Endothelial cell of umbilical vein (primary cell): Measurements from ENCODE around the gene ATP8B3. TPM values are rescaled to one million over a fixed set of nuclear protein-coding genes. Genes with fewer than 3 reads are reported as not detected.

Source experiments
- BruUV-seq: library from RNA; stranded (reverse); fragments of 400-500 nt; replicated peaks from 2 replicates; lab custom pipeline; 2021; lab: Mats Ljungman, UMichigan
- CTCF ChIA-PET: fragments of 300-600, 350-600 bp; sonication (Branson Sonifier 250); formaldehyde crosslinking; loops from one replicate; lab custom pipeline; 2021; ENCODE audit warnings: antibody characterized with exemption, inconsistent platforms; lab: Charles Lee
- POLR2A ChIA-PET: fragments of 300-600, 350-600 bp; sonication (Branson Sonifier 250); formaldehyde crosslinking; loops from one replicate; lab custom pipeline; 2021; ENCODE audit warnings: antibody characterized with exemption, inconsistent platforms; lab: Charles Lee
- DNase-seq: peaks from one replicate; pipeline ENCODE4 v3.0.0-alpha.2; 2011; ENCODE audit warnings: low read depth, low spot score
- FAIRE-seq: peaks from 2 replicates; lab custom pipeline; 2011; peaks lifted over from hg19 to GRCh38; lab: Jason Lieb, UNC
- H2AFZ ChIP-seq: 2 replicates; pipeline ENCODE4 v1.6.0; 2012; ENCODE audit warnings: low read depth, low read length, control low read depth, inconsistent platforms
- H3K27ac ChIP-seq: 2 replicates; pipeline ENCODE4 v1.5.1; 2011; ENCODE audit warnings: low read depth, mild to moderate bottlenecking, control low read depth, low read length, moderate library complexity; ENCODE audit not compliant: insufficient read depth
- H3K27me3 ChIP-seq, 2 experiments: 2 replicates each; pipeline versions ENCODE4 v1.6.0 to v1.6.1; 2011; ENCODE audit warnings: low read length in 2 of 2, mixed read lengths in 1 of 2; ENCODE audit not compliant: control insufficient read depth in 2 of 2, insufficient read depth in 2 of 2
- H3K36me3 ChIP-seq, 2 experiments: 2 replicates in 1 of 2; 3 replicates in 1 of 2; pipeline ENCODE4 v1.5.1; 2011; ENCODE audit warnings: low read length in 2 of 2, mild to moderate bottlenecking in 1 of 2, moderate library complexity in 1 of 2; ENCODE audit not compliant: control insufficient read depth in 2 of 2, insufficient read depth in 2 of 2; ENCODE audit errors: extremely low read depth in 1 of 2
- H3K4me1 ChIP-seq: 3 replicates; pipeline ENCODE4 v1.5.1; 2011; ENCODE audit warnings: mild to moderate bottlenecking, low read length; ENCODE audit not compliant: control insufficient read depth, insufficient read depth; ENCODE audit errors: extremely low read depth
- H3K4me2 ChIP-seq: 2 replicates; pipeline ENCODE4 v1.6.1; 2011; ENCODE audit warnings: low read length, control low read depth, mixed read lengths; ENCODE audit not compliant: insufficient read depth
- H3K4me3 ChIP-seq, 3 experiments: fragments of 200-600 bp in 1 of 3; sonication (generic), shearing (Covaris generic) in 1 of 3; replicated peaks in 1 of 3; 2 replicates each; pipeline ENCODE4 v1.5.1; 2011 to 2016; ENCODE audit warnings: control low read depth in 3 of 3, low read length in 3 of 3, mild to moderate bottlenecking in 2 of 3, inconsistent platforms in 1 of 3, low read depth in 1 of 3, moderate library complexity in 1 of 3; ENCODE audit not compliant: insufficient read depth in 1 of 3
- H3K79me2 ChIP-seq: 2 replicates; pipeline ENCODE4 v1.6.0; 2012; ENCODE audit warnings: low read length, inconsistent platforms; ENCODE audit not compliant: control insufficient read depth, insufficient read depth
- H3K9ac ChIP-seq: replicated peaks from 2 replicates; pipeline ENCODE3; 2011; ENCODE audit warnings: low read length, control low read depth; ENCODE audit not compliant: insufficient read depth; ENCODE audit errors: extremely low read depth
- H3K9me1 ChIP-seq: replicated peaks from 3 replicates; pipeline ENCODE4 v1.6.0; 2011; ENCODE audit warnings: mild to moderate bottlenecking, low read length; ENCODE audit not compliant: control insufficient read depth, insufficient read depth; ENCODE audit errors: extremely low read depth
- H3K9me3 ChIP-seq: replicated peaks from 2 replicates; pipeline ENCODE4 v1.5.1; 2012; ENCODE audit warnings: low read length, inconsistent platforms; ENCODE audit not compliant: control insufficient read depth, insufficient read depth
- H4K20me1 ChIP-seq: replicated peaks from 2 replicates; pipeline ENCODE3; 2011; ENCODE audit warnings: mild to moderate bottlenecking, low read length; ENCODE audit not compliant: control insufficient read depth, insufficient read depth; ENCODE audit errors: extremely low read depth
- CTCF ChIP-seq, 2 donors: IDR thresholded peaks; 1 replicate in 1 of 2; 2 replicates in 1 of 2; pipeline ENCODE4 v1.5.1; 2011; ENCODE audit warnings: low read length in 2 of 2, mild to moderate bottlenecking in 2 of 2, moderate library complexity in 2 of 2, control low read depth in 1 of 2, inconsistent platforms in 1 of 2, low read depth in 1 of 2; ENCODE audit not compliant: insufficient read depth in 1 of 2; ENCODE audit errors: extremely low read depth in 1 of 2
- EZH2 ChIP-seq: IDR thresholded peaks from 2 replicates; pipeline ENCODE4 v1.6.1; 2012; ENCODE audit warnings: borderline replicate concordance, low read depth, mild to moderate bottlenecking, moderate library complexity, low read length, inconsistent platforms; ENCODE audit not compliant: severe bottlenecking
- FOS ChIP-seq: IDR thresholded peaks from 2 replicates; pipeline ENCODE4 v1.6.1; 2011; ENCODE audit warnings: mild to moderate bottlenecking, low read length, moderate library complexity, borderline replicate concordance; ENCODE audit not compliant: insufficient read depth
- GATA2 ChIP-seq: IDR thresholded peaks from 2 replicates; pipeline ENCODE4 v1.7.0; 2011; ENCODE audit warnings: low read depth, mild to moderate bottlenecking, moderate library complexity, mixed read lengths, low read length; ENCODE audit not compliant: insufficient read length, insufficient read depth
- JUN ChIP-seq: IDR thresholded peaks from 2 replicates; pipeline ENCODE4 v1.6.1; 2011; ENCODE audit warnings: borderline replicate concordance, low read depth; ENCODE audit not compliant: insufficient read length, insufficient read depth
- MAX ChIP-seq: IDR thresholded peaks from 2 replicates; pipeline ENCODE4 v1.6.1; 2011; ENCODE audit not compliant: insufficient read depth, insufficient read length
- MYC ChIP-seq: IDR thresholded peaks from one replicate; pipeline ENCODE4 v1.6.1; 2011; ENCODE audit warnings: mild to moderate bottlenecking, low read depth, low read length
- POLR2AphosphoS5 ChIP-seq: IDR thresholded peaks from 2 replicates; pipeline ENCODE4 v1.6.1; 2012; ENCODE audit warnings: low read depth, mild to moderate bottlenecking, control low read depth, low read length, moderate library complexity; ENCODE audit not compliant: insufficient read depth
- dilution Hi-C: fragments of 300-500 bp; cut with MboI; formaldehyde crosslinking; loops from one replicate; pipeline ENCODE4 v1.15.0; 2019; ENCODE audit warnings: low sequenced_read_pairs; ENCODE audit not compliant: extremely low pct_ligation_motif_present
- intact Hi-C: fragments of 100-400 bp; cut with micrococcal nuclease; formaldehyde crosslinking; loops from one replicate; pipeline ENCODE4 v1.10.0; 2022
- polyA plus RNA-seq, 4 experiments: library from polyadenylated mRNA; depleted of rRNA in 3 of 4; stranded (reverse) in 3 of 4; unstranded in 1 of 4; fragments of >200 nt; gene quantifications; 2 replicates each; pipeline versions ENCODE4 v1.2.1 to v1.2.3, GENCODE V29; 2011 to 2012; ENCODE audit warnings: missing spikeins in 1 of 4
- total RNA-seq: library from RNA; stranded (reverse); gene quantifications from 2 replicates; pipeline ENCODE4 v1.2.3, GENCODE V29; 2021

ATP8B3 gene
- total and polyA plus RNA-seq, 2 donors (not counting 3 experiments of a cell fraction or from before 2014, with no cell fraction given), result 1.1 to 7.3 TPM

- Histone ChIP-seq H2AFZ (no peak overlapping the region), H3K79me2 (no peaks in the 10 kb centered on the region), H3K9ac (no peak overlapping the region), H4K20me1 (no peaks in the 10 kb centered on the region), H3K27me3 (peaks cover 73 to 87% of the 10 kb centered on the region in 2 experiments), H3K27ac (no peak overlapping the region), H3K4me1 (no peaks in the 10 kb centered on the region), H3K9me1 (no peaks in the 10 kb centered on the region), H3K4me2 (no peak overlapping the region), H3K4me3 (no peak overlapping the region), H3K9me3 (no peaks in the 10 kb centered on the region), H3K36me3 (no peaks in the 10 kb centered on the region)
- FAIRE-seq (no peak), DNase-seq (no peak)
- no peak for TF ChIP-seq MYC
- TF ChIP-seq MAX, result no peak
- no peak for TF ChIP-seq GATA2
- no peak for TF ChIP-seq JUN
- no peak for TF ChIP-seq FOS
- TF ChIP-seq CTCF (IDR thresholded peaks at IDR 0.05; ENCODE audit: extremely low read depth in 1 of 2, insufficient read depth in 1 of 2, low read depth in 1 of 2, low read length in 2 of 2), result no peak
- no peak for TF ChIP-seq EZH2
- TF ChIP-seq POLR2AphosphoS5, result no peak
- POLR2A ChIA-PET, result no interaction called here
- CTCF ChIA-PET, result interaction anchor here (0.7 kb wide), 2 partner anchors 18 to 84 kb away, joined by 3 to 5 read pairs; no protein-coding TSS in a partner anchor
- BruUV-seq, result no TSS peak
- intact Hi-C loops (no loop called here), dilution Hi-C loops (no loop called here)
Observed at GRCh38 chr19:1756705-1757465, 55.2 kb downstream of the ATP8B3 start.
